Peyer's patch (tissue), 4 donors: ENCODE data around the gene TGFA.

Experiments
- POLR2A ChIP-seq, 2 donors: fragments of 450-650 bp; IDR thresholded peaks; one replicate each; pipeline ENCODE4 v1.5.1; 2017; ENCODE audit warnings: antibody characterized with exemption in 2 of 2, mild to moderate bottlenecking in 2 of 2, moderate library complexity in 2 of 2
- TF ChIP-seq, protein P1 (sequence below), 6 experiments: fragments of 450-650 bp in 4 of 6; fragments of 200-600 bp in 2 of 6; sonication (generic) in 1 of 6; IDR thresholded peaks; one replicate each; pipeline ENCODE4 v1.5.1; 2017 to 2019; ENCODE audit warnings: antibody characterized with exemption in 6 of 6, mild to moderate bottlenecking in 3 of 6, moderate library complexity in 1 of 6

GRCh38 chr2:70511971-70512729 lies 41.5 kb downstream of the TGFA start:
- TF ChIP-seq, protein P1, sequence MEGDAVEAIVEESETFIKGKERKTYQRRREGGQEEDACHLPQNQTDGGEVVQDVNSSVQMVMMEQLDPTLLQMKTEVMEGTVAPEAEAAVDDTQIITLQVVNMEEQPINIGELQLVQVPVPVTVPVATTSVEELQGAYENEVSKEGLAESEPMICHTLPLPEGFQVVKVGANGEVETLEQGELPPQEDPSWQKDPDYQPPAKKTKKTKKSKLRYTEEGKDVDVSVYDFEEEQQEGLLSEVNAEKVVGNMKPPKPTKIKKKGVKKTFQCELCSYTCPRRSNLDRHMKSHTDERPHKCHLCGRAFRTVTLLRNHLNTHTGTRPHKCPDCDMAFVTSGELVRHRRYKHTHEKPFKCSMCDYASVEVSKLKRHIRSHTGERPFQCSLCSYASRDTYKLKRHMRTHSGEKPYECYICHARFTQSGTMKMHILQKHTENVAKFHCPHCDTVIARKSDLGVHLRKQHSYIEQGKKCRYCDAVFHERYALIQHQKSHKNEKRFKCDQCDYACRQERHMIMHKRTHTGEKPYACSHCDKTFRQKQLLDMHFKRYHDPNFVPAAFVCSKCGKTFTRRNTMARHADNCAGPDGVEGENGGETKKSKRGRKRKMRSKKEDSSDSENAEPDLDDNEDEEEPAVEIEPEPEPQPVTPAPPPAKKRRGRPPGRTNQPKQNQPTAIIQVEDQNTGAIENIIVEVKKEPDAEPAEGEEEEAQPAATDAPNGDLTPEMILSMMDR (IDR thresholded peaks at IDR 0.05), result no peak
- peak in 1 of 2 donors; percentile 32 for TF ChIP-seq POLR2A (IDR thresholded peaks at IDR 0.05)
